ENCODE data around the gene CHRM5. TPM values are rescaled to one million over a fixed set of nuclear protein-coding genes. Genes with fewer than 3 reads are reported as not detected.

The CHRM5 gene
- total and polyA plus RNA-seq, 4 donors, result not detected

DNA sequence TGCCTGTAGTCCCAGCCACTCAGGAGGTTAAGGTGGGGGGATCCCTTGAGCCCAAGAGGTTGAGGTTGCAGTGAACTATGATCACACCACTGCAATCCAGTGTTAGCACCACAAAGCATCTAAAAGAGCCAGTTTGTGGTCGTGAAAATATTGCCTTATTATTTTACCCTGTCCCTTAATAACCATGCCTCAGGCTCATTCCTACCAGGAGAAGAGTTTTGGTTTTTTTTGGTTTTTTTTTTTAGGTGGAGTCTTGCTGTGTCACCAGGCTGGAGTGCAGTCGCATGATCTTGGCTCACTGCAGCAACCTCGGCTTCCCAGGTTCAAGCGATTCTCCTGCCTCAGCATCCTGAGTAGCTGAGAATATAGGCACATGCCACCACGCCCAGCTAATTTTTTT, 88.6 kb downstream of the CHRM5 start:
- H3K4me3 ChIP-seq (ENCODE audit: low read length in 2 of 2), result no peak overlapping the region
- no peaks in the 10 kb centered on the region for H3K9me3 ChIP-seq (ENCODE audit: control insufficient read depth, low read length)
- 81 to 84% methylated on average over 5 of the region's 5 CpGs for WGBS, 2 donors
- H3K27me3 ChIP-seq (ENCODE audit: control insufficient read depth in 1 of 2, insufficient read depth in 2 of 2, low read length in 1 of 2), result no peaks in the 10 kb centered on the region
- peak overlapping the region; percentile 93 to 96 for H3K27ac ChIP-seq (ENCODE audit: low read depth in 1 of 2, low read length in 2 of 2)
- no peak for DNase-seq
- H3K4me1 ChIP-seq (ENCODE audit: control insufficient read depth in 1 of 2, insufficient read depth in 2 of 2, low read length in 2 of 2), result peaks cover 0 to 3% of the 10 kb centered on the region in 2 donors
- ATAC-seq (ENCODE audit: low FRiP score), result no peak
- H3K36me3 ChIP-seq (ENCODE audit: control insufficient read depth in 1 of 2, insufficient read depth in 2 of 2, low read length in 1 of 2), result no peaks in the 10 kb centered on the region
- intact Hi-C loops (cut with DNase I), result loop anchor here in 1 of 2 donors (5.0 kb wide), 1 partner anchor 310 kb away; the partner anchor contains the start of gene LPCAT4

DNA sequence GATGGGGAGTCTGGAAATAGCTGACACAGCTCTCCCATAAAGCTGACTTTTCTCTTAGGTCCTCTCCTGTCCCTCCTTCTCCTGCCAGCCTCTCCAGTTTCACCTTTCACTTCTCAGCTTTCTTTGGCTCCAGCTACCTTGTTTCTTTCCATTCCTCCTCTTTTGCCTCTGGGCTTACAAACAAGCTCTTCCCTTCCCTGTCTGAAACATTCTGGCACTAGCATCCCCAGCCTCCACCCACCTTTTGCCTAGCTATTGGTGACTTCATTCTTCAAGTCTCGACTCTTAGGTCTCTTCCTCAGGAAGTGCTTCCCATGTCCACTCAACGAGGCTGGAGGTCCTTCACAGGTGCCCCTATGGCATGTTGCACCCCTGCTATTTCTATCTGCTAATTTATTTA, 91.2 kb downstream of the CHRM5 start:
- no peaks in the 10 kb centered on the region for H3K9me3 ChIP-seq (ENCODE audit: control insufficient read depth, low read length)
- ATAC-seq (ENCODE audit: low FRiP score) (no peak), DNase-seq (no peak)
- no peak overlapping the region for H3K27ac ChIP-seq (ENCODE audit: low read depth in 1 of 2, low read length in 2 of 2)
- no peak overlapping the region for H3K4me3 ChIP-seq (ENCODE audit: low read length in 2 of 2)
- no peaks in the 10 kb centered on the region for H3K27me3 ChIP-seq (ENCODE audit: control insufficient read depth in 1 of 2, insufficient read depth in 2 of 2, low read length in 1 of 2)
- no peaks in the 10 kb centered on the region for H3K36me3 ChIP-seq (ENCODE audit: control insufficient read depth in 1 of 2, insufficient read depth in 2 of 2, low read length in 1 of 2)
- WGBS, 2 donors, result 44 to 45% methylated on average over 2 of the region's 2 CpGs
- intact Hi-C loops (cut with DNase I), result loop anchor here in 1 of 2 donors (5.0 kb wide), 1 partner anchor 308 kb away; the partner anchor contains the start of gene LPCAT4
- peaks cover 0 to 3% of the 10 kb centered on the region in 2 donors for H3K4me1 ChIP-seq (ENCODE audit: control insufficient read depth in 1 of 2, insufficient read depth in 2 of 2, low read length in 2 of 2)

DNA sequence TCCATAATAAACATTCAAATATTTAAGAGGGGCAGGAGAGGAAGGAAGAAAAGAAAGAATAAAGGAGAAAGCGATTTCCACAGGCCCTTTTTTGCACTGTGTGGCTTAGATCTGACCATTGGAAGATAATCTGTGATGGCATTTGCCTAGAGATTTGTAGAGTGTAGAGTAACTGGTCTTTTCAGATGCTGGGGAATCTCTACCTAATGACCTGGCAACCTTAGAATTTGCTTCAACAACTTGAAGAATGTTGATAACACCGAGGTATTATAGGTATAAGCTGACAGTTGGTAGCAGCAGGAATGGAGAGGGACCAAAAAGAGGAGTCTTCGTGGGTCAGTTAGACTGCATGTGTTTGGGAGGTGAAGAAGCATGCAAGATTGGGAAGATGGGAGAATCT, 91.6 kb downstream of the CHRM5 start:
- ATAC-seq (ENCODE audit: low FRiP score) (no peak), DNase-seq (no peak)
- Histone ChIP-seq H3K27ac (ENCODE audit: low read depth in 1 of 2, low read length in 2 of 2) (no peak overlapping the region), H3K4me3 (ENCODE audit: low read length in 2 of 2) (no peak overlapping the region), H3K9me3 (ENCODE audit: control insufficient read depth, low read length) (no peaks in the 10 kb centered on the region), H3K27me3 (ENCODE audit: control insufficient read depth in 1 of 2, insufficient read depth in 2 of 2, low read length in 1 of 2) (no peaks in the 10 kb centered on the region), H3K4me1 (ENCODE audit: control insufficient read depth in 1 of 2, insufficient read depth in 2 of 2, low read length in 2 of 2) (peaks cover 0 to 3% of the 10 kb centered on the region in 2 donors), H3K36me3 (ENCODE audit: control insufficient read depth in 1 of 2, insufficient read depth in 2 of 2, low read length in 1 of 2) (no peaks in the 10 kb centered on the region)
- intact Hi-C loops (cut with DNase I), result loop anchor here (5.0 kb wide), 3 partner anchors 42 to 307 kb away; partner anchors contain the start of genes EMC7 (in 1 of the 2), KATNBL1 (in 1 of the 2), LPCAT4 (in 1 of the 2) and PGBD4 (in 1 of the 2)
- 62 to 73% methylated on average over 3 of the region's 3 CpGs for WGBS, 2 donors

DNA sequence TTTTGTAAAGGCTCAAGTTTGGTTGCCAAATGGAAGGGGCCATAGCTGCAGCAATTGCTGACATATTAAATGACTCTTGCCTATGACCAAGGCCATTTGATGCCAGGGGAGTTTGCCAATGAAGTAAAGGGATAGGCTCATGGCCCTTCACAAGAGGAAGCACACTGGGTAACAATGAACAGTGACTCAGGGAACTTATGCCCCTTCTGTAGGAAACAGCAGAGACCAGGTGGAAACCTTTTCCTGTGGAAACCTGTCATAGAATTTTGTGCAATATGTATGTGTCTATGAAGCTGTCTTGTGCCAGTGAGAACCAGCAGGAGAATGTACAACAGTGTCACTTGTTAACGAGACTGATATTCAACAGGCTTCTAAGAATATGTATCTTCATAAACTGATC, 96.1 kb downstream of the CHRM5 start:
- Histone ChIP-seq H3K4me1 (ENCODE audit: control insufficient read depth in 1 of 2, insufficient read depth in 2 of 2, low read length in 2 of 2) (no peaks in the 10 kb centered on the region), H3K9me3 (ENCODE audit: control insufficient read depth, low read length) (no peaks in the 10 kb centered on the region), H3K36me3 (ENCODE audit: control insufficient read depth in 1 of 2, insufficient read depth in 2 of 2, low read length in 1 of 2) (no peaks in the 10 kb centered on the region), H3K27me3 (ENCODE audit: control insufficient read depth in 1 of 2, insufficient read depth in 2 of 2, low read length in 1 of 2) (no peaks in the 10 kb centered on the region), H3K4me3 (ENCODE audit: low read length in 2 of 2) (no peak overlapping the region), H3K27ac (ENCODE audit: low read depth in 1 of 2, low read length in 2 of 2) (no peak overlapping the region)
- no peak for ATAC-seq (ENCODE audit: low FRiP score)
- 0% methylated on average over 1 of the region's 1 CpG for WGBS, 2 donors
- intact Hi-C loops (cut with DNase I), result loop anchor here (5.0 kb wide), 2 partner anchors 38 to 148 kb away; partner anchors contain the start of genes EMC7 (in 1 of the 2), KATNBL1 (in 1 of the 2) and PGBD4 (in 1 of the 2)
- no peak for DNase-seq

DNA sequence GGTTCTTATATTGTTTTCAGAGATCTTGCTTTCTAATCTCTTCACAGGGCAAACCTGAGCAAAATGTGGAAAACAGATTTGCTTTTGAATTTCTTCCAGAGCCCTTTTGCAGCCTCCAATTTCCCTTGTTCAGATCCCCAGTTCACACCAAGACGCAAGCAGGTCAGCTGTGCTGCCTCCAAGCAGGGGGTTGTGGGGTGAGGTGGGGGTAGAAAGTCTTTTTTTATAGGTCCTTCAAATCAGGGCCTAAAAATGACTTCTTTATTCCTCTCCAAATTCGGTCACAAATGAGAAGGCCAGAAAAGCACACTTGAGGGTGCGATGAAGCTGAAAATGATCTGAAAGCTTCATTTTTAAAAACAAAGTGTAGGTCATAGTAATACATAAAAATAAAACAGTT, 97.0 kb downstream of the CHRM5 start:
- Histone ChIP-seq H3K27me3 (ENCODE audit: control insufficient read depth in 1 of 2, insufficient read depth in 2 of 2, low read length in 1 of 2) (no peaks in the 10 kb centered on the region), H3K36me3 (ENCODE audit: control insufficient read depth in 1 of 2, insufficient read depth in 2 of 2, low read length in 1 of 2) (no peaks in the 10 kb centered on the region), H3K9me3 (ENCODE audit: control insufficient read depth, low read length) (no peaks in the 10 kb centered on the region), H3K27ac (ENCODE audit: low read depth in 1 of 2, low read length in 2 of 2) (no peak overlapping the region), H3K4me1 (ENCODE audit: control insufficient read depth in 1 of 2, insufficient read depth in 2 of 2, low read length in 2 of 2) (no peaks in the 10 kb centered on the region), H3K4me3 (ENCODE audit: low read length in 2 of 2) (no peak overlapping the region)
- 84 to 87% methylated on average over 3 of the region's 3 CpGs for WGBS, 2 donors
- intact Hi-C loops (cut with DNase I), result no loop called here
- ATAC-seq (ENCODE audit: low FRiP score) (no peak), DNase-seq (no peak)

DNA sequence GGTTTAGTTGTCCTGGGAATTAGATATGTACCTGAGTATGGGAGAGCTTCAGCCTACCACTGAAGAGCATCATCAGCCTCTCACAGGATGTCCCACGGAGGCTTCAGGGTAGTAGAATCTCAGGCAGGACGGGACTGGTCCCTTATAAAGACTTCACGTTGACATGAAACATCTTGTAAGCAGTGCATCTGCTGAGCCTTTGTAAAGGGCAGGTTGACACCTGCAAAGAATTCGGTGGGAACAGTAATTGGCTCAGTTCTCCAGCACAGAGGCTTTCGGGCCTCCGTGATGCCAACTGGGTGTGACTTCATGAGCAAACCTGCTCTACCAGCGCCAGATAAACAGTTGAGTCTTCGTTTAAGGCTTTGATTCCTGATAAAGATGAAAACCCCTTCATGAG, 97.6 kb downstream of the CHRM5 start:
- H3K9me3 ChIP-seq (ENCODE audit: control insufficient read depth, low read length), result no peaks in the 10 kb centered on the region
- intact Hi-C loops (cut with DNase I), result no loop called here
- WGBS, 2 donors, result 83 to 86% methylated on average over 8 of the region's 8 CpGs
- DNase-seq (no peak), ATAC-seq (ENCODE audit: low FRiP score) (no peak)
- no peaks in the 10 kb centered on the region for H3K36me3 ChIP-seq (ENCODE audit: control insufficient read depth in 1 of 2, insufficient read depth in 2 of 2, low read length in 1 of 2)
- H3K27ac ChIP-seq (ENCODE audit: low read depth in 1 of 2, low read length in 2 of 2), result no peak overlapping the region
- no peaks in the 10 kb centered on the region for H3K27me3 ChIP-seq (ENCODE audit: control insufficient read depth in 1 of 2, insufficient read depth in 2 of 2, low read length in 1 of 2)
- H3K4me3 ChIP-seq (ENCODE audit: low read length in 2 of 2), result no peak overlapping the region
- H3K4me1 ChIP-seq (ENCODE audit: control insufficient read depth in 1 of 2, insufficient read depth in 2 of 2, low read length in 2 of 2), result no peaks in the 10 kb centered on the region

DNA sequence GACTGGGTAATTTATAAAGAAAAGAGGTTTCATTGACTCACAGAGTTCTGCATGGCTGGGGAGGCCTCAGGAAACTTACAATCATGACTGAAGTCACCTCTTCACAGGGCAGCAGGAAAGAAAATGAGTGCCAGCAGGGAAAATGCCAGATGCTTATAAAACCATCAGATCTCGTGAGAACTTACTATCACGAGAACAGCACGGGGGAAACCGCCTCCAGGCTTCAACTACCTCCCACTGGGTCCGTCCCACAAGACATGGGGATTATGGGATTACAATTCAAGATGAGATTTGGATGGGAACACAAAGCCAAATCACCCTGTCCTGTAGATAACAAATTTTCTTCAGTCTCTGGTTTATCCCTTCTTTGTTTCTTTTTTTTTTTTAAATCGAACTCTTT, 101.7 kb downstream of the CHRM5 start:
- no peak for ATAC-seq (ENCODE audit: low FRiP score)

DNA sequence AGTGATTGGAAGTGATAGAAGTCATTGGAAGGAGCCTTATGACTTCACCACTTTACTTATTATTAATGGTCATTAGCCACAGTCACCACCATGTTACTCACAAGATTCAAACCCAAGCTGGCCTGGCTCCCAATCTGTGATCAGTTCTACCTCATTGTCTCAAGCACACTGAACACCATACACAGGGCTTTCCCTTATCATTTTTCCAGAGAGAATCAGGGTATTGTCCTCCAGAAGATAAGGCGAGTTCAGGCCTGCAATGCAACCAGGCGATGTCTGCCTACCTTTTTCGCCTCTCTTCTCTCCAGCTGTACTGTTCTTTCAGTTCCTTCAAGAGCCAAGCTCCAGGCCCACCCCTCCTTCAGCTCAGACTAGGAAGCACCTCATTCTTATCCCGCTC, 108.5 kb downstream of the CHRM5 start:
- WGBS, 2 donors, result 95 to 98% methylated on average over 4 of the region's 4 CpGs
- no peak for DNase-seq
- intact Hi-C loops (cut with DNase I), result no loop called here

More for the DNA sequence above, 101.7 kb downstream of the CHRM5 start:
- 74 to 77% methylated on average over 6 of the region's 6 CpGs for WGBS, 2 donors
- no peaks in the 10 kb centered on the region for H3K9me3 ChIP-seq (ENCODE audit: control insufficient read depth, low read length)
- H3K27me3 ChIP-seq (ENCODE audit: control insufficient read depth in 1 of 2, insufficient read depth in 2 of 2, low read length in 1 of 2), result no peaks in the 10 kb centered on the region
- no peak for DNase-seq
- H3K36me3 ChIP-seq (ENCODE audit: control insufficient read depth in 1 of 2, insufficient read depth in 2 of 2, low read length in 1 of 2), result no peaks in the 10 kb centered on the region
- intact Hi-C loops (cut with DNase I), result no loop called here
- H3K27ac ChIP-seq (ENCODE audit: low read depth in 1 of 2, low read length in 2 of 2), result no peak overlapping the region
- H3K4me1 ChIP-seq (ENCODE audit: control insufficient read depth in 1 of 2, insufficient read depth in 2 of 2, low read length in 2 of 2), result no peaks in the 10 kb centered on the region
- H3K4me3 ChIP-seq (ENCODE audit: low read length in 2 of 2), result no peak overlapping the region

DNA sequence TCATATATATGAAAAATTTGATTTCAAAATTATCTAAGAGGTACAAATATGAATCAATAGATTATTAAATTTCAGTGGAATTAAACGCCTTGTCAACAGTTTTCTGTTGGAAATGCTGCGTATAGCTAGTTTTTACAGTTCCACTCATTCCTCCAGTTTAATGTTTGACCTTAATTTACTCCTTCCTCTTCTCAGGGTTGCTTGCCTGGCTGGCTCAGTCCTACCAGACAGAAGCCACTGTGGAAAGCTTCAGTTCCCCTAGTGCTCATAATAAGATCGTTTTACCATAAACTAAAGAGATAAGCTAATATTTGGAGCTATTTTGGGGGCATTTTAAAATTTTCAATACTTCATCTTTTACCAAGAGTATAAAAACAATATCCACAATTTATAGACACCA, 110.6 kb downstream of the CHRM5 start:
- Histone ChIP-seq H3K36me3 (ENCODE audit: control insufficient read depth in 1 of 2, insufficient read depth in 2 of 2, low read length in 1 of 2) (no peaks in the 10 kb centered on the region), H3K4me1 (ENCODE audit: control insufficient read depth in 1 of 2, insufficient read depth in 2 of 2, low read length in 2 of 2) (no peaks in the 10 kb centered on the region), H3K4me3 (ENCODE audit: low read length in 2 of 2) (no peak overlapping the region), H3K27me3 (ENCODE audit: control insufficient read depth in 1 of 2, insufficient read depth in 2 of 2, low read length in 1 of 2) (no peaks in the 10 kb centered on the region), H3K9me3 (ENCODE audit: control insufficient read depth, low read length) (no peaks in the 10 kb centered on the region), H3K27ac (ENCODE audit: low read depth in 1 of 2, low read length in 2 of 2) (no peak overlapping the region)
- intact Hi-C loops (cut with DNase I), result no loop called here
- no peak for DNase-seq
- 86 to 87% methylated on average over 3 of the region's 3 CpGs for WGBS, 2 donors
- ATAC-seq (ENCODE audit: low FRiP score), result no peak

More for the DNA sequence above, 108.5 kb downstream of the CHRM5 start:
- no peak for ATAC-seq (ENCODE audit: low FRiP score)
- no peaks in the 10 kb centered on the region for H3K27me3 ChIP-seq (ENCODE audit: control insufficient read depth in 1 of 2, insufficient read depth in 2 of 2, low read length in 1 of 2)
- H3K36me3 ChIP-seq (ENCODE audit: control insufficient read depth in 1 of 2, insufficient read depth in 2 of 2, low read length in 1 of 2), result no peaks in the 10 kb centered on the region
- no peaks in the 10 kb centered on the region for H3K9me3 ChIP-seq (ENCODE audit: control insufficient read depth, low read length)
- H3K27ac ChIP-seq (ENCODE audit: low read depth in 1 of 2, low read length in 2 of 2), result no peak overlapping the region
- no peaks in the 10 kb centered on the region for H3K4me1 ChIP-seq (ENCODE audit: control insufficient read depth in 1 of 2, insufficient read depth in 2 of 2, low read length in 2 of 2)
- no peak overlapping the region for H3K4me3 ChIP-seq (ENCODE audit: low read length in 2 of 2)
